Astrocyte of the spinal cord (primary cell): Measurements from ENCODE around the gene SPHK2.

Experiments used
- DNase-seq: peaks from one replicate; pipeline ENCODE4 v3.0.0; 2011; ENCODE audit warnings: low read depth, low spot score
- H3K4me3 ChIP-seq: 2 replicates; pipeline ENCODE4 v1.5.1; 2011; ENCODE audit warnings: low read depth, mild to moderate bottlenecking, low read length, moderate library complexity
- CTCF ChIP-seq: IDR thresholded peaks from 2 replicates; pipeline ENCODE4 v1.5.1; 2012; ENCODE audit warnings: low read depth, mild to moderate bottlenecking, low read length, inconsistent platforms
- in situ Hi-C: cut with HindIII; loops from 2 replicates; pipeline ENCODE4 v1.10.0; 2017; ENCODE audit warnings: low sequenced_read_pairs

Gene SPHK2

GRCh38 chr19:48611872-48612271, 7.4 kb upstream of the SPHK2 start:
- H3K4me3 ChIP-seq = no peak overlapping the region
- no peak for TF ChIP-seq CTCF
- DNase-seq = no peak
- in situ Hi-C loops = no loop called here

DNA sequence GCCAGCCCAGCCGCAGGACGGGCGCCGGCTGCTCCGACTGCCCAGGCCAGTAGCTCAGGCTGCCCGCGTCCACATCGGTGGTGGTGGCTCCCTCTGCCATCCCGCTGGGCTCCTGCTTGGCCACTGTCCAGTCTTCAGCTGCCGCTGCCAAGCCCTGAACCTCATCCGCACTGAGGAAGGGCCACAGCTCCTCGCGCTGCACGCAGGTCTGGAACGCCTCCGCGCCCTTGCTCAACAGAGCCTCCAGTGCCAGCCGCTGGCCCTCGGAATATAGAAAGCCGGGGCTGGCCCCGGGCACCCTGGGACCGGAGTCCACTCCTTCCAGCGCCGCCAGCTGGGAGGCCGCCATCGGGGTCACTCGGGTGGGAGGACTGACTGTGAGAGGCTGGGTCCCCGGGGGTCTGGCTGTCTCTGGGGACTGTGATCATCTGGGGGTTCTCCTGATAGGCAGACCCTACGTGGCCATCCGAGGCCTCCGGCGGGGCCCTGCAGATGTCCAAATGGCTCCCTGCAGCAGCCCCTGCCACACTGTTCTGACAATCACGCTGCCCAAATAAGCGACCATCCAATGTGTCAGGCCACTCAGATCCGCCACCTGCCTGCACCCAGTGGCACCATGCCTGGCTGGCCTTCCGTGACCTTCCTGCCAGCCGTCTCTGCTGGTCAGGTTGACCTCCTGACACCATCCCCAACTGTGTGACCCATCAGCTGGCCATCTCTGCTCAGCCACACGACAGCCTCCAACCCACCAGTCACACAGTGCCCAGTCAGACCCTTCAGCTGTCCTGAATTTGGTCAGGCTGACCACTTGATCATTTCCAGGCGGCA, 6.1 kb upstream of the SPHK2 start:
- TF ChIP-seq CTCF = no peak
- in situ Hi-C loops = no loop called here
- H3K4me3 ChIP-seq = no peak overlapping the region
- DNase-seq = no peak

- TF ChIP-seq CTCF = no peak
- no peak overlapping the region for H3K4me3 ChIP-seq
Observed at GRCh38 chr19:48613852-48614435, 5.4 kb upstream of the SPHK2 start.

DNA sequence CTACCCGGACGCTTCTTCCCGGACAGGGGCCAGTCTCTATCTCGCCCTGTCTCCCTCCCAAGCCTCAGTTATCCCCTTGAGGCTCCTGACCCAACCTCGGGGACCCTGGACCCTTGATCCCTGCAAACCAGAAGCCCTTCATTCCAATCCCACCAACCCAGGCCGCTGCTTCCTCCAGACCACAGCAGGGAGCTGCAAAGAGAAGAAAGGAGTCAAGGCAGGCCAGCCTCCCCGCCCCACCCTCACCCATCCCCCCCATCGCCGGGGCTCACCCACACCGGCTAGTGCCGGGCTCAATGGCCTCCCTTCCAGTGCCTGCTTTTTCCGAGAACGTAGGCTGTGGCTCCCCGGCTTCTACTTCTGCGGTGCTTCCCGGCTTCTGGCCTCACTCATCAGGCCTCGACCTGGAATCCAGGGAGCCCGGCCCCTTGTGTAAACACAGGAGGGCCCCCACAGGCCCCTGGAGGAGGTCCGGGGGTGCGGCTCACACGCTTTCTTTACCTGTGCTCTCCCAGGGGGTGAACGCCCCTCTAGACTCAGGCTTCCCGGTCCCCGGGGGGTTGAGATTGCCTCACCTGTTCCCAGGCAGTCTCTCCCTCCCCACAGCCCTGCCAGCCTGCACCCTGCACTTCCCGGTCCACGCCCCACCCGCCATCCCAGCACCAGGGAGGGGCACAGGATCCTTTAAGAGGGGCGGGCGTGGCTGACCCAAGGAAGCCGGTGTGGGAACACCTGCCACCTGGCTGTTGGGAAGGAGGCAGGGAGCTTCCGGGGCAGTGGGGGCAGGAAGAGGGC, 4.7 kb upstream of the SPHK2 start, which contains the start of gene FAM83E:
TSS of gene FAM83E (minus strand) at position 641 of the 795 bp plus-strand sequence. CDS start 1,704 bp downstream, outside the sequence.
- in situ Hi-C loops = no loop called here
- no peak within 1 kb of the TSS for H3K4me3 ChIP-seq
- TF ChIP-seq CTCF = no peak
- DNase-seq = no peak

More at GRCh38 chr19:48613852-48614435, 5.4 kb upstream of the SPHK2 start:
- DNase-seq = no peak
- in situ Hi-C loops = no loop called here

GRCh38 chr19:48615231-48616040, 3.9 kb upstream of the SPHK2 start:
- in situ Hi-C loops = no loop called here
- TF ChIP-seq CTCF = no peak
- DNase-seq = no peak
- no peak overlapping the region for H3K4me3 ChIP-seq

DNA sequence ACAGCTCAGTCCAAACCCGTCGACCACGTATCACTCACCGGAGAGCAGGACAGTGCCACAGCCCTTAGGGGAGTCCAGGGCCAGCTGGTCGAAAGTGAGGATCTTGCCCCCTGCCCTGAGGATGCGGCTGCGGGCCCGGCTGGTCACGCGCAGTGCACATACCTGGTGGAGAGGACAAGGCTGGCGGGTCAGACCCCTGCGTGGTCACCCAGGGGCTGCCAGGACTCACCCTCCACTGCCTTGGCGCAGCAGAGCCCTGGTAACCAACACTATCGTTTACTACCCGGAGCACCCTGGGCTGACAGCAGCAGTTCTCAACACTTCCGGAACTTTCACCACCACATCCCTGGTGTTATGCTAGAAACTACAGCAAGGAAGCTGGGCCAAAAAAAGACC, 3.3 kb upstream of the SPHK2 start:
- DNase-seq = no peak
- in situ Hi-C loops = no loop called here
- no peak overlapping the region for H3K4me3 ChIP-seq
- TF ChIP-seq CTCF = no peak
